ENCODE measurements around the gene HSPA12B. TPM values are rescaled to one million over a fixed set of nuclear protein-coding genes. Genes with fewer than 3 reads are reported as not detected.

HSPA12B gene
- total and polyA plus RNA-seq, 2 of the 13 experiments (the other 11 are each of a cell fraction or from before 2014, with no cell fraction given): 0.01 TPM; not detected in 1

GRCh38 chr20:3716195-3716834, 16.2 kb upstream of the HSPA12B start (continued):
- TF ChIP-seq HNRNPH1 (optimal IDR thresholded peaks at IDR 0.05; ENCODE audit: low read depth, low read length) (no peak), ISL2 (CRISPR knock-in tag; IDR thresholded peaks at IDR 0.05) (no peak), SMAD3 (CRISPR knock-in tag; IDR thresholded peaks at IDR 0.05) (no peak), ZNF670 (CRISPR knock-in tag; IDR thresholded peaks at IDR 0.05; ENCODE audit: borderline replicate concordance) (no peak), REST (IDR thresholded peaks at IDR 0.05; ENCODE audit: borderline replicate concordance in 1 of 2, low read depth in 1 of 2, low read length in 2 of 2) (no peak), ZNF773 (CRISPR knock-in tag; IDR thresholded peaks at IDR 0.05; ENCODE audit: borderline replicate concordance) (no peak), MTA3 (CRISPR knock-in tag; IDR thresholded peaks at IDR 0.05) (no peak), TOE1 (CRISPR knock-in tag; IDR thresholded peaks at IDR 0.05) (no peak), POLR2G (IDR thresholded peaks at IDR 0.05; ENCODE audit: low read depth, low read length) (no peak), ZNF329 (CRISPR knock-in tag; IDR thresholded peaks at IDR 0.05; ENCODE audit: low read depth) (no peak), ZNF547 (CRISPR knock-in tag; IDR thresholded peaks at IDR 0.05) (0 out of 2 replicates have a peak, but pooled peaks have one; percentile 37), FOXM1 (CRISPR knock-in tag; IDR thresholded peaks at IDR 0.05) (no peak), ATAD3A (CRISPR knock-in tag; IDR thresholded peaks at IDR 0.05) (no peak), ZNF335 (CRISPR knock-in tag; IDR thresholded peaks at IDR 0.05) (no peak), ZNF7 (CRISPR knock-in tag; IDR thresholded peaks at IDR 0.05) (no peak), MED1 (CRISPR knock-in tag; IDR thresholded peaks at IDR 0.05) (0 out of 2 replicates have a peak, but pooled peaks have one; percentile 22), MLLT10 (CRISPR knock-in tag; IDR thresholded peaks at IDR 0.05) (no peak), ZNF660 (CRISPR knock-in tag; IDR thresholded peaks at IDR 0.05; ENCODE audit: borderline replicate concordance, low read depth) (no peak), ZNF441 (CRISPR knock-in tag; IDR thresholded peaks at IDR 0.05; ENCODE audit: borderline replicate concordance) (no peak), ZBTB8A (CRISPR knock-in tag; IDR thresholded peaks at IDR 0.05; ENCODE audit: borderline replicate concordance, low read depth) (no peak), KMT2A (CRISPR knock-in tag; IDR thresholded peaks at IDR 0.05) (no peak)
- TF ChIP-seq, protein P1, sequence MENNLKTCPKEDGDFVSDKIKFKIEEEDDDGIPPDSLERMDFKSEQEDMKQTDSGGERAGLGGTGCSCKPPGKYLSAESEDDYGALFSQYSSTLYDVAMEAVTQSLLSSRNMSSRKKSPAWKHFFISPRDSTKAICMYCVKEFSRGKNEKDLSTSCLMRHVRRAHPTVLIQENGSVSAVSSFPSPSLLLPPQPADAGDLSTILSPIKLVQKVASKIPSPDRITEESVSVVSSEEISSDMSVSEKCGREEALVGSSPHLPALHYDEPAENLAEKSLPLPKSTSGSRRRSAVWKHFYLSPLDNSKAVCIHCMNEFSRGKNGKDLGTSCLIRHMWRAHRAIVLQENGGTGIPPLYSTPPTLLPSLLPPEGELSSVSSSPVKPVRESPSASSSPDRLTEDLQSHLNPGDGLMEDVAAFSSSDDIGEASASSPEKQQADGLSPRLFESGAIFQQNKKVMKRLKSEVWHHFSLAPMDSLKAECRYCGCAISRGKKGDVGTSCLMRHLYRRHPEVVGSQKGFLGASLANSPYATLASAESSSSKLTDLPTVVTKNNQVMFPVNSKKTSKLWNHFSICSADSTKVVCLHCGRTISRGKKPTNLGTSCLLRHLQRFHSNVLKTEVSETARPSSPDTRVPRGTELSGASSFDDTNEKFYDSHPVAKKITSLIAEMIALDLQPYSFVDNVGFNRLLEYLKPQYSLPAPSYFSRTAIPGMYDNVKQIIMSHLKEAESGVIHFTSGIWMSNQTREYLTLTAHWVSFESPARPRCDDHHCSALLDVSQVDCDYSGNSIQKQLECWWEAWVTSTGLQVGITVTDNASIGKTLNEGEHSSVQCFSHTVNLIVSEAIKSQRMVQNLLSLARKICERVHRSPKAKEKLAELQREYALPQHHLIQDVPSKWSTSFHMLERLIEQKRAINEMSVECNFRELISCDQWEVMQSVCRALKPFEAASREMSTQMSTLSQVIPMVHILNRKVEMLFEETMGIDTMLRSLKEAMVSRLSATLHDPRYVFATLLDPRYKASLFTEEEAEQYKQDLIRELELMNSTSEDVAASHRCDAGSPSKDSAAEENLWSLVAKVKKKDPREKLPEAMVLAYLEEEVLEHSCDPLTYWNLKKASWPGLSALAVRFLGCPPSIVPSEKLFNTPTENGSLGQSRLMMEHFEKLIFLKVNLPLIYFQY (CRISPR knock-in tag; IDR thresholded peaks at IDR 0.05; ENCODE audit: borderline replicate concordance): no peak
- TF ChIP-seq, protein P2, sequence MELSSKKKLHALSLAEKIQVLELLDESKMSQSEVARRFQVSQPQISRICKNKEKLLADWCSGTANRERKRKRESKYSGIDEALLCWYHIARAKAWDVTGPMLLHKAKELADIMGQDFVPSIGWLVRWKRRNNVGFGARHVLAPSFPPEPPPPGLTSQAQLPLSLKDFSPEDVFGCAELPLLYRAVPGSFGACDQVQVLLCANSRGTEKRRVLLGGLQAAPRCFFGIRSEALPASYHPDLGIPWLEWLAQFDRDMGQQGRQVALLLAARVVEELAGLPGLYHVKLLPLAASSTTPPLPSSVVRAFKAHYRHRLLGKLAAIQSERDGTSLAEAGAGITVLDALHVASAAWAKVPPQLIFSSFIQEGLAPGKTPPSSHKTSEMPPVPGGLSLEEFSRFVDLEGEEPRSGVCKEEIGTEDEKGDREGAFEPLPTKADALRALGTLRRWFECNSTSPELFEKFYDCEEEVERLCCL (CRISPR knock-in tag; IDR thresholded peaks at IDR 0.05; ENCODE audit: borderline replicate concordance): no peak

Data from HepG2 (cell line).